Measurements from ENCODE around the gene TMTC1. TPM values are rescaled to one million over a fixed set of nuclear protein-coding genes. Genes with fewer than 3 reads are reported as not detected.
A peak's percentile ranks its signal among the peaks of the same experiment; 100 is the strongest.

TMTC1 gene
- total RNA-seq = 35.3 and 37.5 TPM in 2 replicates
- long read RNA-seq, full-length matches to known transcripts = 2 of 27 reads
- long read RNA-seq, partial matches to known transcripts = 9 of 27 reads
- long read RNA-seq, other reads (novel, unspliced or antisense) = 16 of 27 reads

GRCh38 chr12:29783773-29784666 is at the start of gene TMTC1:
Gene TMTC1 (minus strand): TSS chr12:29783942. CDS start chr12:29783751, 191 bp downstream.
- peaks cover 23% of the 10 kb centered on the region for H3K4me1 Mint-ChIP-seq (ENCODE audit: unreplicated experiment)
- H3K4me3 Mint-ChIP-seq (ENCODE audit: unreplicated experiment) = peak within 1 kb of the TSS; percentile 96
- TF ChIP-seq CTCF (IDR thresholded peaks at IDR 0.05) = no peak
- no peaks in the 10 kb centered on the region for H3K9me3 Mint-ChIP-seq (ENCODE audit: unreplicated experiment)
- peak within 1 kb of the TSS; percentile 90 for H3K27ac Mint-ChIP-seq (ENCODE audit: unreplicated experiment)
- H3K27me3 Mint-ChIP-seq (ENCODE audit: unreplicated experiment) = peaks cover 6% of the 10 kb centered on the region
- H3K36me3 Mint-ChIP-seq (ENCODE audit: unreplicated experiment) = peaks cover 3% of the 10 kb centered on the region
- DNase-seq (ENCODE audit: extremely low spot score, unreplicated experiment) = peak; percentile 91

GRCh38 chr12:29831173-29831572 is 47.4 kb upstream of the TMTC1 start:
- Mint-ChIP-seq H3K27ac (ENCODE audit: unreplicated experiment) (no peak overlapping the region), H3K4me3 (ENCODE audit: unreplicated experiment) (no peak overlapping the region), H3K4me1 (ENCODE audit: unreplicated experiment) (no peaks in the 10 kb centered on the region), H3K9me3 (ENCODE audit: unreplicated experiment) (peaks cover 25% of the 10 kb centered on the region), H3K27me3 (ENCODE audit: unreplicated experiment) (peaks cover 6% of the 10 kb centered on the region), H3K36me3 (ENCODE audit: unreplicated experiment) (no peaks in the 10 kb centered on the region)
- DNase-seq (ENCODE audit: extremely low spot score, unreplicated experiment) = no peak
- no peak for TF ChIP-seq CTCF (IDR thresholded peaks at IDR 0.05)

GRCh38 chr12:29830391-29830790 is 46.6 kb upstream of the TMTC1 start:
- no peak for DNase-seq (ENCODE audit: extremely low spot score, unreplicated experiment)
- H3K27me3 Mint-ChIP-seq (ENCODE audit: unreplicated experiment) = peaks cover 8% of the 10 kb centered on the region
- no peak for TF ChIP-seq CTCF (IDR thresholded peaks at IDR 0.05)
- H3K36me3 Mint-ChIP-seq (ENCODE audit: unreplicated experiment) = no peaks in the 10 kb centered on the region
- no peak overlapping the region for H3K4me3 Mint-ChIP-seq (ENCODE audit: unreplicated experiment)
- H3K27ac Mint-ChIP-seq (ENCODE audit: unreplicated experiment) = no peak overlapping the region
- H3K4me1 Mint-ChIP-seq (ENCODE audit: unreplicated experiment) = no peaks in the 10 kb centered on the region
- H3K9me3 Mint-ChIP-seq (ENCODE audit: unreplicated experiment) = peaks cover 17% of the 10 kb centered on the region

GRCh38 chr12:29818916-29819623 is 35.3 kb upstream of the TMTC1 start:
- H3K27me3 Mint-ChIP-seq (ENCODE audit: unreplicated experiment) = peaks cover 11% of the 10 kb centered on the region
- no peaks in the 10 kb centered on the region for H3K36me3 Mint-ChIP-seq (ENCODE audit: unreplicated experiment)
- no peaks in the 10 kb centered on the region for H3K4me1 Mint-ChIP-seq (ENCODE audit: unreplicated experiment)
- DNase-seq (ENCODE audit: extremely low spot score, unreplicated experiment) = no peak
- no peak overlapping the region for H3K4me3 Mint-ChIP-seq (ENCODE audit: unreplicated experiment)
- no peak overlapping the region for H3K27ac Mint-ChIP-seq (ENCODE audit: unreplicated experiment)
- no peak for TF ChIP-seq CTCF (IDR thresholded peaks at IDR 0.05)
- no peaks in the 10 kb centered on the region for H3K9me3 Mint-ChIP-seq (ENCODE audit: unreplicated experiment)

Data from osteocyte (in vitro differentiated cells).